ENCODE results near the gene HOTAIR.

DNA sequence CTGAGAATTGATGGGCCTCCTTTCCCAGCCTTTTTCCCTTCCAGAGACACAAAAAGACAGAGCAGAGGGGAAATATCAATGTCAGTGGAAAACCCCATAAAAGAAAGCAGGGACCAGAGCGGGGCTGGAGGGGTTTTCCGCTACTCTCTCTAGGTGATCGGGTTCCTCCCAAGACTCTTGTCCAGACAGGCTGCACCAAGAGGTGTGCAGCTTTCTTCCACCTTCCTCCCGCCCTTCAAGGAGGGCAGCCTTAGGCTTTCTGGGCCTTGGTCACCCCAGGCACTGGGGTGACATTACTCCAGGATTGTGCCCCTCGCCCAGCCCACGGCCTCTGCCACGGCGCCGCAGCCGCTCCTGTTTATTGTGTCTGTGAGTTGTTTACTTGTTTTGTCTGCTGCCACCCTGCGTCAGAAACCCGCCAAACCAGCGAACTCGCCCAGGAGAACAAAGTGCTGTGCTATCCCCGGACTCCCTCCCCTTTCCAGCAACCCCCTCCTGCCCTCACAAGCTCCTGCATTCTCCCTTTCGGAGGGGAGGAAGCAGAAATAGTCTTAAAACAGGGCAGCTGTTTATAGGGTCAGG, 46.8 kb upstream of the HOTAIR start:
- TF ChIP-seq ZFP30 (CRISPR knock-in tag; IDR thresholded peaks at IDR 0.05): no peak
- TF ChIP-seq ARNTL (CRISPR knock-in tag; IDR thresholded peaks at IDR 0.05; ENCODE audit: borderline replicate concordance, low read depth): no peak
- no peak for TF ChIP-seq GLIS3 (CRISPR knock-in tag; IDR thresholded peaks at IDR 0.05)
- no peak for TF ChIP-seq POU6F1 (CRISPR knock-in tag; IDR thresholded peaks at IDR 0.05; ENCODE audit: borderline replicate concordance, low read depth)
- no peak for TF ChIP-seq ZC3H10 (CRISPR knock-in tag; IDR thresholded peaks at IDR 0.05)
- no peak for TF ChIP-seq OSR1 (CRISPR knock-in tag; IDR thresholded peaks at IDR 0.05)
- TF ChIP-seq RARB (CRISPR knock-in tag; IDR thresholded peaks at IDR 0.05): no peak
- TF ChIP-seq ZNF70 (CRISPR knock-in tag; IDR thresholded peaks at IDR 0.05): no peak
